Small intestine (tissue), 7 donors: ENCODE measurements around the gene TMEM51. TPM values are rescaled to one million over a fixed set of nuclear protein-coding genes. Genes with fewer than 3 reads are reported as not detected.

Experiments
- DNase-seq, 2 donors: peaks; one replicate each; pipeline versions ENCODE4 v3.0.0 to v3.0.0-alpha.2; 2013
- FAIRE-seq: peaks from 2 replicates; lab custom pipeline; 2012; peaks lifted over from hg19 to GRCh38; lab: Jason Lieb, UNC
- H3K27ac ChIP-seq, 3 donors: one replicate each; pipeline ENCODE4 v1.5.1; 2013; ENCODE audit warnings: low read length in 2 of 3, mild to moderate bottlenecking in 2 of 3, control low read depth in 1 of 3, inconsistent platforms in 1 of 3, low read depth in 1 of 3, moderate library complexity in 1 of 3
- H3K27me3 ChIP-seq, 3 donors: one replicate each; pipeline ENCODE4 v1.6.1; 2013; ENCODE audit warnings: low read length in 3 of 3, inconsistent platforms in 1 of 3; ENCODE audit not compliant: control insufficient read depth in 3 of 3, insufficient read depth in 3 of 3
- H3K36me3 ChIP-seq, 3 donors: one replicate each; pipeline ENCODE4 v1.6.1; 2013; ENCODE audit warnings: low read length in 3 of 3, inconsistent platforms in 1 of 3, low read depth in 1 of 3, mild to moderate bottlenecking in 1 of 3, moderate library complexity in 1 of 3; ENCODE audit not compliant: control insufficient read depth in 3 of 3, insufficient read depth in 2 of 3
- H3K4me1 ChIP-seq, 3 donors: one replicate each; pipeline ENCODE4 v1.6.1; 2013; ENCODE audit warnings: low read length in 2 of 3, inconsistent platforms in 1 of 3, low read depth in 1 of 3, mild to moderate bottlenecking in 1 of 3, moderate library complexity in 1 of 3; ENCODE audit not compliant: control insufficient read depth in 3 of 3, insufficient read depth in 2 of 3
- H3K4me3 ChIP-seq, 3 donors: one replicate each; pipeline ENCODE4 v1.5.1; 2013; ENCODE audit warnings: low read length in 3 of 3, control low read depth in 1 of 3, inconsistent platforms in 1 of 3, low read depth in 1 of 3, mild to moderate bottlenecking in 1 of 3, moderate library complexity in 1 of 3
- H3K9me3 ChIP-seq, 2 donors: one replicate each; pipeline ENCODE4 v1.6.1; 2013; ENCODE audit warnings: low read depth in 1 of 2, low read length in 1 of 2; ENCODE audit not compliant: control insufficient read depth in 2 of 2, insufficient read depth in 1 of 2
- WGBS, 3 donors: extraction: QIAGEN DNeasy Blood & Tissue Kit; methylation state at CpG; one replicate each; pipeline ENCODE4 v1.1.7; 2013; 5-methylcytosine and 5-hydroxymethylcytosine counted together
- polyA plus RNA-seq, 4 donors: library from polyadenylated mRNA; stranded (reverse) in 3 of 4; unstranded in 1 of 4; fragments of 200-250 nt in 3 of 4; fragments of 120-200 nt in 1 of 4; gene quantifications; one replicate each; pipeline versions ENCODE4 v1.2.1 to v1.2.3, GENCODE V29; 2013
- donor health status: healthy with polysubstance abuse.
- donor health status: control.
- donor health status: control.
- donor health status: Bipolar disorder and iron deficiency.
- donor health status: healthy.

Gene TMEM51
- polyA plus RNA-seq, 4 donors = 16.3 to 44.4 (median 21.5) TPM

- FAIRE-seq (no peak), DNase-seq (peak; percentile 25 to 84)
- WGBS, 3 donors = 18 to 31% (median 22%) methylated on average over 20 of the region's 20 CpGs
- Histone ChIP-seq H3K27me3 (no peaks in the 10 kb centered on the region), H3K9me3 (peaks cover 0 to 4% of the 10 kb centered on the region in 2 donors), H3K4me3 (peak overlapping the region in 1 of 3 donors; percentile 21), H3K27ac (peak overlapping the region in 2 of 3 donors; percentile 1 to 81), H3K36me3 (no peaks in the 10 kb centered on the region), H3K4me1 (peaks cover 0 to 6% (median 0%) of the 10 kb centered on the region in 3 donors)
These were observed 107.8 kb downstream of the TMEM51 start for GRCh38 chr1:15261155-15262002.

- no peak for DNase-seq
- WGBS, 3 donors = 89 to 96% (median 90%) methylated on average over 2 of the region's 2 CpGs
- H3K27me3 ChIP-seq = no peaks in the 10 kb centered on the region
- H3K4me3 ChIP-seq = no peak overlapping the region
- peak overlapping the region in 1 of 3 donors; percentile 81 for H3K27ac ChIP-seq
- H3K9me3 ChIP-seq = peaks cover 0 to 4% of the 10 kb centered on the region in 2 donors
- no peaks in the 10 kb centered on the region for H3K36me3 ChIP-seq
- no peak for FAIRE-seq
- peaks cover 0 to 6% (median 0%) of the 10 kb centered on the region in 3 donors for H3K4me1 ChIP-seq
These were observed 108.4 kb downstream of the TMEM51 start for GRCh38 chr1:15262003-15262377.

- Histone ChIP-seq H3K27me3 (no peaks in the 10 kb centered on the region), H3K27ac (no peak overlapping the region), H3K4me1 (peaks cover 0 to 6% (median 0%) of the 10 kb centered on the region in 3 donors), H3K36me3 (no peaks in the 10 kb centered on the region), H3K9me3 (peaks cover 0 to 4% of the 10 kb centered on the region in 2 donors), H3K4me3 (no peak overlapping the region)
- FAIRE-seq (no peak), DNase-seq (no peak)
- WGBS, 3 donors = 83 to 92% (median 84%) methylated on average over 5 of the region's 5 CpGs
These were observed 109.2 kb downstream of the TMEM51 start for GRCh38 chr1:15262706-15263105.

GRCh38 chr1:15264769-15265168 is 111.2 kb downstream of the TMEM51 start:
- 78 to 86% (median 80%) methylated on average over 2 of the region's 2 CpGs for WGBS, 3 donors
- FAIRE-seq = no peak

More at GRCh38 chr1:15264769-15265168, 111.2 kb downstream of the TMEM51 start:
- Histone ChIP-seq H3K4me3 (no peak overlapping the region), H3K9me3 (peaks cover 0 to 4% of the 10 kb centered on the region in 2 donors), H3K27ac (no peak overlapping the region), H3K36me3 (no peaks in the 10 kb centered on the region), H3K27me3 (no peaks in the 10 kb centered on the region), H3K4me1 (peaks cover 0 to 6% (median 0%) of the 10 kb centered on the region in 3 donors)
- no peak for DNase-seq

Other genes with a start within 250 kb of the TMEM51 start
- under 1 TPM; 0.22 to 0.58 (median 0.36) TPM for gene FHAD1, start 93.5 kb downstream of the TMEM51 start, polyA plus RNA-seq